ENCODE results near the gene SYTL4. TPM values are rescaled to one million over a fixed set of nuclear protein-coding genes. Genes with fewer than 3 reads are reported as not detected.

Gene SYTL4
- total RNA-seq, 2 donors from 2014 or later = 25.7 to 39.3 TPM

DNA sequence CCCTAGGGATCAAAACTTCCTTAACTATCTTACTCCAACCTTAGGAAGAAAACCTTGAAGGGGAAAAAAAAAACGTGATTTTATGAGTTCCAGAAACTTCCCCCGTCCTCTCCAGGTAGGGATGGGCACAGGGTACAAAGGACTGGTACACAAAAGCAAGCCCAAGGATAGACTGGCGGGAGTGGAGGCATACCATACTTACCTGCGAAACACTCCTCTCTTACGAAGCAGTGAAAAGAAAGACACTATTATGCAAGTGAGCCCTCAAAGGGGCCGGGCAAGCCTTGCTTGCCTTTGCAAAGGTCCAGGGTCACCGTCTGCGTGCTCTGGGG, 96.0 kb downstream of the SYTL4 start:
- peak overlapping the region; percentile 51 for H3K27ac ChIP-seq

DNA sequence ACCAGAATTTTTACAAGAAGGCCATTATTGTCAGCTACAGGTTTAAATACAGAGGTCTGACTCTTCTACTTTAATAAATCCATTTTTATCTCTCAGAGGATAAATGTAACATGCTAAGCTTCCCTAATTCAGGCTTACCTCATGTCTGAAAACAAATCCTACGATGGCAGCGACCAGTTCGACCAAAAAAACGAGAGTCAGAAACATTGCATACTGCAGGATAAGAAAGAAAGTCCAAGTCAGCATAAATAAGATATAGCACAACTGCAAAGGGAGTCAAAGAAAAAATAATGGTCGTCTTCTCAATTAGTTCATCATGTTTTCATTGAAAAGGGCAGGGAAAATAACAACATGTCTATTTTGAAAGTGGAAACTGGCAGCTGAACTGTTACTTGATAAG, 96.9 kb downstream of the SYTL4 start:
- TF ChIP-seq, protein P1, sequence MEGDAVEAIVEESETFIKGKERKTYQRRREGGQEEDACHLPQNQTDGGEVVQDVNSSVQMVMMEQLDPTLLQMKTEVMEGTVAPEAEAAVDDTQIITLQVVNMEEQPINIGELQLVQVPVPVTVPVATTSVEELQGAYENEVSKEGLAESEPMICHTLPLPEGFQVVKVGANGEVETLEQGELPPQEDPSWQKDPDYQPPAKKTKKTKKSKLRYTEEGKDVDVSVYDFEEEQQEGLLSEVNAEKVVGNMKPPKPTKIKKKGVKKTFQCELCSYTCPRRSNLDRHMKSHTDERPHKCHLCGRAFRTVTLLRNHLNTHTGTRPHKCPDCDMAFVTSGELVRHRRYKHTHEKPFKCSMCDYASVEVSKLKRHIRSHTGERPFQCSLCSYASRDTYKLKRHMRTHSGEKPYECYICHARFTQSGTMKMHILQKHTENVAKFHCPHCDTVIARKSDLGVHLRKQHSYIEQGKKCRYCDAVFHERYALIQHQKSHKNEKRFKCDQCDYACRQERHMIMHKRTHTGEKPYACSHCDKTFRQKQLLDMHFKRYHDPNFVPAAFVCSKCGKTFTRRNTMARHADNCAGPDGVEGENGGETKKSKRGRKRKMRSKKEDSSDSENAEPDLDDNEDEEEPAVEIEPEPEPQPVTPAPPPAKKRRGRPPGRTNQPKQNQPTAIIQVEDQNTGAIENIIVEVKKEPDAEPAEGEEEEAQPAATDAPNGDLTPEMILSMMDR (IDR thresholded peaks at IDR 0.05) = no peak
- Histone ChIP-seq H3K4me1 (replicated peaks) (no peaks in the 10 kb centered on the region), H3K4me3 (no peak overlapping the region)

More for the DNA sequence above, 96.0 kb downstream of the SYTL4 start:
- Histone ChIP-seq H3K4me3 (peak overlapping the region; percentile 41 to 44), H3K9me3 (no peaks in the 10 kb centered on the region), H3K4me1 (replicated peaks) (no peaks in the 10 kb centered on the region), H3K27me3 (replicated peaks; ENCODE audit: insufficient read depth) (no peaks in the 10 kb centered on the region), H3K36me3 (no peaks in the 10 kb centered on the region)
- WGBS = 8% methylated on average over 6 of the region's 8 CpGs
- TF ChIP-seq POLR2AphosphoS5 (IDR thresholded peaks at IDR 0.05) = no peak
- TF ChIP-seq POLR2A (IDR thresholded peaks at IDR 0.05) = no peak
- TF ChIP-seq, protein P1 (IDR thresholded peaks at IDR 0.05) = no peak
- intact Hi-C loops (cut with DNase I) = loop anchor here (10.0 kb wide), 1 partner anchor 121 kb away; no protein-coding TSS in a partner anchor
- DNase-seq (ENCODE audit: low spot score) = no peak

DNA sequence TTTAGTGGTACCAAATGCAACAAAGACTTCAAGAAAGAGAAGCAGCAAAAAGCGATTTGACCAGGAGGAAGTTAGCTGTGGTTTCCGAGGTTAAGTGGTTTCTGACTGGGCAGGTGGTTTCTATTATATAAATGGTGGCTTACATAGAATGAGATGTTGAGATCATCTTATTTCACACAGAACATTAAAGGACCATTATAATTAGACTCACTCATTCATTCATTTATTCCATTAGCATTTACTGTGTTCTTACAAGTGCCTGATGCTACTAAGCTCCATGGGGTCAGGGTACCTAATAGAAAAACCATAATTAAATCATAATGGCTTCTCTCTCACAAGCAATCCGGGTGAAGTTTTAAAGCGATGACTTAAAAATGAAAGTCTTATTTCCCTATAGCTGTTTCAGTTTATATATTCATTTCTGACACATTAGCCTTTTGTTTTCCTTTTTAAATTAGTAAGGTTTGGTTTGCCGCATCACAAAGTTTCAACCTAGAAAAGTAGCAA, 105.9 kb downstream of the SYTL4 start:
- Histone ChIP-seq H3K27me3 (replicated peaks; ENCODE audit: insufficient read depth) (no peaks in the 10 kb centered on the region), H3K9me3 (no peaks in the 10 kb centered on the region), H3K27ac (no peak overlapping the region), H3K36me3 (no peaks in the 10 kb centered on the region), H3K4me1 (replicated peaks) (no peaks in the 10 kb centered on the region), H3K4me3 (no peak overlapping the region)
- DNase-seq (ENCODE audit: low spot score) = no peak
- intact Hi-C loops (cut with DNase I) = no loop called here
- 72% methylated on average over 5 of the region's 5 CpGs for WGBS
- TF ChIP-seq POLR2AphosphoS5 (IDR thresholded peaks at IDR 0.05) (no peak), POLR2A (IDR thresholded peaks at IDR 0.05) (no peak)
- TF ChIP-seq, protein P1 (IDR thresholded peaks at IDR 0.05) = no peak

More for the DNA sequence above, 96.9 kb downstream of the SYTL4 start:
- Histone ChIP-seq H3K27me3 (replicated peaks; ENCODE audit: insufficient read depth) (no peaks in the 10 kb centered on the region), H3K27ac (no peak overlapping the region), H3K9me3 (no peaks in the 10 kb centered on the region), H3K36me3 (no peaks in the 10 kb centered on the region)
- intact Hi-C loops (cut with DNase I) = loop anchor here (10.0 kb wide), 1 partner anchor 120 kb away; no protein-coding TSS in a partner anchor
- WGBS = 51% methylated on average over 5 of the region's 5 CpGs
- DNase-seq (ENCODE audit: low spot score) = no peak

Other genes starting within 250 kb of the SYTL4 start
- gene TNMD, start 147.2 kb downstream of the SYTL4 start, total RNA-seq = not detected
- gene TSPAN6, start 95.3 kb downstream of the SYTL4 start, total RNA-seq = 10 to 100 TPM; 26.1 to 34.9 TPM
- gene SRPX2, start 87.9 kb downstream of the SYTL4 start, total RNA-seq = 1 to 10 TPM; 4.8 to 5.1 TPM
- gene CSTF2, start 88.3 kb upstream of the SYTL4 start, total RNA-seq = 10 to 100 TPM; 13.5 to 38.2 TPM
- gene NOX1, start 142.2 kb upstream of the SYTL4 start, total RNA-seq = under 1 TPM; 0.14 to 0.62 TPM
- under 1 TPM; 0.36 to 0.85 TPM for gene XKRX, start 196.8 kb upstream of the SYTL4 start, total RNA-seq
- 1 to 10 TPM in 1 of 2 donors, not detected in 1; 1.2 TPM for gene ARL13A, start 237.6 kb upstream of the SYTL4 start, total RNA-seq